Measurements from ENCODE around the gene NDUFV1.
"Not testable (repeated sequence)": the region's sequence is repeated elsewhere in the genome, so short reads cannot be mapped to it uniquely, and the experiment has no call there.

Gene NDUFV1

DNA sequence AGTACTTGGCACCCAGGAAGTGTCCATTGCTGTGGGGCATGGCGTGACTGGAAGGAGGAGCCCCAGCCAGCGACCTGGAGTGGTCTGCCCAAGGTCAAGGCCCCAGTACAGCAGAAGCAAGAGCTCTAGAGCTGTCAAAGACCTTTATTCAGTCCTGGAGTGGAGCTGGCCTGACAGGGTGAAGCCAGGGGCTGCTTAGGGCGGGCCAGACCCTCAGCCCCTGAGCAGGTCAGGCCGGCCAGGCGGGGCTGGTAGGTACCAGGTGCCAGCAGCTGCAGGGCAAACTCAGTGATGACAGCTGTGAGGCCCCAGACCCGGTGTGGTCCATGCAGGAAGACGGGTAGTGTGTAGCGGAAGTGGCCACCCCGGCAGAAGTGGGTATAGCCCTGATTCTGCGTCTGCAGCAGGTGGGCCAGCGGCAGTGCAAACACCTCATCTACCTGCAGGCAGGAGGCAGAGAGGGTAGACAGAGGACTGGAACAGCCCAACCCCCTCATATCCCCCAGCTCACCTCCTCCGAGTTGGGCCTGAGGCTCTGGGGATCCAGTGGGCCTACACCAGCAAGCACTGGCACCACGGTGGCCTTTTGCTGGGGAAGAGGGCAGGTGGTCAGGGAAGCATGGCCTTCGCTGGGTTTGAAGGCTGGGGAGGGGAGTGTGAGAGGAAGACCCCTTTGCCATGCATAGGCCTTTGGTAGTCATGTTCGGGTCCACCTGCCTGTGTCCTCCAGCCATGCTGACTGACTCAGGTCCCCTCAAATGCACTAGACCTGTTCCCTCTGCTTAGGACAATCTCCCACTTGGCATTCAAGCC is 21.3 kb downstream of the NDUFV1 start:
- DNase-seq, result peak; percentile 16

DNA sequence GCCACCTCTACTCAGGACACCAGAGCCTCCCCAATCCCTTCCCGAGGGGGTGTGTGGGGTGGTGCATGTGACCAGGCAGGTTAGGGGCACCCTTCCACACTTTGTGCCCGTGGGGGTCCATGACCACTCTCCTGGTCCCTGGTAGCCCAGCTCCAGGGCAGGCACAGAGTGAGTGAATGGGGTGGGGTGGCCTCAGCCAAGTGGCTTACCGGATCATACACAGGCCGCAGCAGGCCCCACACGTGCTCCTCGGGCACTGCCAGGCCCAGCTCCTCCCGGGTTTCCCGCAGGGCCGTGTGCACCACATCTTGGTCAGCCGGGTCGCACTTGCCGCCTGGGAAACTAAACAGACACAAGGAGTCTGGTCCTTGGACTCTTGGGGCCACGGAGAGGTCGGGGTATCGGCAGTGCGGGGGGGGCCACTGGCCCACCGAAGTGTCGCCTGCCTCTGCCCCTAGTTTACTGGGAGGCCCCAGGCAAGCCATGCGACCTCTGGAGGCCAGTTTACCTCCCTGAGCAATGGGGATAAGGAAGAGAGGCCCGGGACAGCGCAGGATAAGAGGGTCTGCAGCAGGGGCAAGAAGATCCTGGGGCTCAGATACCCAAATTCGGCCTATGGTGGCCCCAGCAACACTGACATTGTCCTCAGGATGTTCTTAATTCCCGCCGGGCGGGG is 22.1 kb downstream of the NDUFV1 start:
- DNase-seq, result peak; percentile 40

DNA sequence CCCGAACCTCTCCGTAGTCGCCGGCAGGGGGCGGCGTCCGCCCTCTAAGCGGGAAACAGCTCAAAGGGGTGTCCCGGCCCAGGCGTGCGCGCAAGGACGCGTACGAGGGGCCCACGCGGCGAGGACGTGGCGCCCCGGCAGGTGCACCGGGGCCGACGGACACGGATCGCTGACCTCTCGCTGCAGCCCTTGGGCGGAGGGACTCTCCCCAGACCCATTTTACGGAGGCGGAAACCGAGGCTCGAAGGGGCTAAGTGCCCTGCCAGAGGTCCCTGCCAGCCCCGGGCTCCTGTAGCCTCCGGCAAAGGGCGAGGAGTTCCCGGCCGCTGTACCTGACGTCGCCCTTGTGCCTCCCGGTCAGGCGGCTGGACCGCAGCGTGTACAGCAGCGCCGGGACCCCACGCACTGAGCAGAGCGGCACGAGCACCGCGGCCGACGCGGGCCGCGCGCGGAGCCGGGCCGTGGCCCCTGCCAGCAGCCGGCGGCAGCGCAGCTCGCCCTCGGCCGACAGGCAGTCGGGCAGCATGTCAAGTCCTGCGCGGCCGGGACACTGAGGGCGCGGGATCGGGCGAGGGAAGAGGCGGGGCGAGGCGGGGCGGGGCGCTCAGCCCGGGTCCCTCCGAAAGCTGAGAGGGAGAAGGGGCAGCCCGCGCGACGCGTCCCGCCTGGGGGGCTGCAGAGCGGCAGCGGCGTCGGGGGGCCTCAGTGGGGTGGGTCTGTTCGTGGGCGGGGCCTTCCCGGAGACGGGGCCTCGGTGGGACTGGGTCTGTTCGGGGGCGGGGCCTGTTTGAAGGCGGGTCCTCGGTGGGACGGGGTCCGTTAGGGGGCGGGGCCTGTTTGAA is 22.9 kb downstream of the NDUFV1 start, which contains the start of gene NUDT8:
Gene NUDT8 (minus strand): TSS at position 552 of the 842 bp plus-strand sequence. CDS start 26 bp downstream, at position 526.
- DNase-seq, result peak; percentile 85

DNA sequence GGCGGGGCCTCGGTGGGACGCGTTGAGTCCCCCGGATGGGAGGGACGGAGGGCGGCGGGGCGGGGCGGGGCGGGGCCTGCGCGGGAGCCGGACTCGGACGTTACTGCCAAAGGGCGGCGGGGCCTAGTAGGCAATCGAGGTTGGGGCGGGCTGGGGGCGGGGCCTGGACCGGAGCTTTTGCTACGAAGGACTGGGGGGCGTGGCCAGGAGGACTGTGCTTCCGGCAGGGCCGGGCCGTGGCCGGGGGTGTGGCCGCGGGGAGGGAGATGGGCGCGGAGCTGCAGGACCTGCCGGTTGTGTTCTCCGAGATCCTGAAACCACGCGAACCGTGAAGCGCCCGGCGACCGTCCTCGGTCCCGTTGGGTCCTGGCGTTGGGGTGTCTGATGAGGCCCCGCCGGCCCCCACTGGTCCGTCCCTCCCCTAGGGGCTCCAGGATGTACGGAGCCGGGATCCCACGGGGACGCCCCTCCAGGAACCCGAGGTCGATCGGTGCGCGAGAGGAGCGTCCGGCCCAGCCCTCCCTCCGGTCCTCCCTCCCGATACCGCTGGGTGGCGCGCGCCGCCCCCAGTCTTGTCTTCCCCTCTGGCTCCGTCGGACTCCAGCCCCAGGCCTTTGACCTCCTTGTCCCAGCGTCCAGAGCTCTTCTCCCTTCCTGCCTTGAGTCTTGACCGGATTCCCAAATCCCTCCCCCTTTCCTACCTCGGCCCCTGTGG is 23.6 kb downstream of the NDUFV1 start:
- peak; percentile 100 for DNase-seq

DNA sequence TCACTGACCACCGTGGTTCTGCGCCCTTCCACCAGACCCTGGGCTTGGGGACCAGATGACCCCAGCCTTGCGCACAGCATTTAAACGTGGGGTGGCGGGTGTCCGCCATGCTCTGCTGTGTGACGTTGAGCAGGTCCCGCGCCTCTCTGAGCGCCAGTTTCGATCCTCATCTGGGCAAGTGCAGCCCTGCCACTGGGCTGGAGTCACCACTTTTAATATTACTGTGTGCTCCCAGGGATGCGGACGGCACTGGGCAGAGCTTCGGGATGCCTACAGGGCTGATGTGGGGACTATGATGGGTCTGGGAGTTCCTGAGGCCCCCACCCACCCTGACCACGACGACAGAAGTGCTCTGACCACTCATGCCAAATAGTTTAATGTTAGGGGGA is 24.2 kb downstream of the NDUFV1 start:
- no peak for DNase-seq

DNA sequence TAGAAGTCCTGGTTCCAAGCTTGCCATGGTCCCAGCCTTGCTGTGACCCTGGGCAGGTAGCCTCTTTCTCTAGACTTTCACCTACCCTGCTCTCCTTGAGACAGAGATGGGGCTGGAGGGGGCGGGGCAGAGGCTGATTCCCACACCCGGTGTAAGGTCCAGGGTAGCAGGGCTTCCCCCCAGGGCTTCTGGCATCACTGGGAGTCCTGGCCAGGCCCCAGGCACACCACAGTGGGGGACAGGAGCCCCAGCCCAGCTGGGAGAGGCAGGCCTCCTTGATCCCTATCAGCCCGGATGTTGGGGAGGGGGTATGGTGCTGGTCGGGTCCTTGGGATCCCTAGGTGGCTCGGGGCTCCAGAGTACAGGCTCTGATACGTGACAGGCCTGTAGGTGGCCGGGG is 24.7 kb downstream of the NDUFV1 start:
- peak; percentile 46 for DNase-seq

DNA sequence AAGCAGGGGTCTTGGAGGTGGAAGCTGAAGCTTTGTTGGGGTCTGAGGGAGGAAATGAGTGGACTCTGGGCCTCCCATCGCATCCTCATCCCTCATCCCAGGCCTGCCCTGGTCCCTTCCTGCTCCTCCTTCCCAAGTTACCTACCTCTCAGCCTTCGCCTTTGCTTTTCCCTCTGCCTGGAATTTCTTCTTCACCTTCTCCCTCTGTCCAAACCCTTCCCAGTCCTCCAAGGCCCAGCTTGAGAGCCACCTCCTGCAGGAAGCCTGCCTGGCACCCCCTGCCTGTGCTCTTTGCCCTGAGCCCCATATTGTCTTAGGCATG is 25.1 kb downstream of the NDUFV1 start:
- DNase-seq, result no peak

DNA sequence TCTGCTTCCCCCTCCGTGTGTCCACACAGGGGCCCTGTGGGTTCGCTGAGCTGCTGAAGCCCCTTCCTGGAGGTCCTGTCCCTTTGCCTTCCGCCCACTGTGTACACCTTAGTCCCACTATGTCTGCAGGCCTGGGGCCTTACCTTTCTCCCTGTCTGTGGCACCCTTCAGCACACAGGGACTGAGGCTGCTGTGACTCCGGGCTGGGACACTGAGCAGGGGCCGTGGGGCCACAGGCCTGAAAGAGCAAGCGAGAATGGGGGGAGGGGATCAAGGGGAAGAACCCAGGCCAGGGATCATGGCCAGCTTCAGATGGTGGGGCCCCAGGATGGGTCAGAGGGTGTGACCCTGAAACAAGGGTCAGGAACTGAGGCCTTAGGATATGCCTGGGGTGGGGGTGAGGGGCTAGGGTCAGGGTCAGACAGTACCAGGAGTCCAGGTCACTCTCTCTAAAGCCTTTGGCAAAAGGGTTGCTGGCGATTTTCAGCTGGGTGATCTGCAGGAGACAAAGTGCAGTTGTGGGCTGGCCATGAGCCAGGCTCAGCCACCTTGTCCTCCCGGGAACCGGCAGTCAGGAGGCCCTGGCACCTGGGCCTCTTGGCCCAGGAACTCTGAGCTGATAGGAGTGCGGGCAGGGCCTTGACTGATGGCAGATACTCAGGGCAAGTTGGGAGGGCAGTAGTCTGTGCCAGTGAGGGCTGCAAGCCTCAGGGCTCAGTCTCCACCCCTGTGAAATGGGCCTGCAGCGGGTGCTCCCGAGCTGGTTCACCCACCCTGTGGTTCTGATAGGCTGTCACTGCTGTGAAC is 25.6 kb downstream of the NDUFV1 start:
- DNase-seq, result peak; percentile 24

DNA sequence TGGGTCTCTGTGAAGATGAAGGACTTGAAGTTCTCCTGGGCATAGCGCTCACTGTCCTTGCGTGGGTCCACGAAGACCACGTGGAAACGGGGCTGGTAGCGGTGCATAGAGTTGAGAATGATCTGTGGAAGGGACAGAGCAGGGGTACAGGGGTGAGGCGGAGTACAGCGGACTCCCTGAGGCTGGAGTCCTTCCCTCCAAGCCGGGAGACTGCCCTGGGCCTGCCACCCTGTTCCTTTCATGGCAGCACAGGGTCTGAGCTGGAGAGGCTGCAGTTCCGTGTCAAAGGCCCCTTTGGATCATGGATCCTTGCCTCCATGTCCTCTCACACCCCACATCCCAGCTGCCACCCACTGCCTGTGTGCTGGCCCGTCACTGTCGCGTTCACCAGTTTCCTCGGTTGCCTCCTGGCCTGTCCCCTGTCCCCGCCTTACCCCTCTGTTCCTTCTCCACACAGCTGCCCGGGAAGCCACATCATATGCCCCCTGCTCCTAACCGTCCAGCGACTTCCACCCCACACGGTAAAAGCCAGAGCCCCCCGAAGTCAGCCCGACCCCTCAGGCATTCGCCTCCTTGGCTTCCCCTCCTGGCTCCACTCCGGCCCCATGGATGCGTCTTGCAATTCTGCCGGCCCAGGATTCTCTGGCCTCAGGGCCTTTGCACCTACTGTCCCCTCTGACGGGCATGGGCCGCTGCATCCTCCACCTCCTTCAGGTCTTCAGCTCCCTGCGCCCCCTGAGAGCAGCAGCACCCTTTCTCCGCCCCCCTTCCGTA is 26.4 kb downstream of the NDUFV1 start:
- peak; percentile 17 for DNase-seq

DNA sequence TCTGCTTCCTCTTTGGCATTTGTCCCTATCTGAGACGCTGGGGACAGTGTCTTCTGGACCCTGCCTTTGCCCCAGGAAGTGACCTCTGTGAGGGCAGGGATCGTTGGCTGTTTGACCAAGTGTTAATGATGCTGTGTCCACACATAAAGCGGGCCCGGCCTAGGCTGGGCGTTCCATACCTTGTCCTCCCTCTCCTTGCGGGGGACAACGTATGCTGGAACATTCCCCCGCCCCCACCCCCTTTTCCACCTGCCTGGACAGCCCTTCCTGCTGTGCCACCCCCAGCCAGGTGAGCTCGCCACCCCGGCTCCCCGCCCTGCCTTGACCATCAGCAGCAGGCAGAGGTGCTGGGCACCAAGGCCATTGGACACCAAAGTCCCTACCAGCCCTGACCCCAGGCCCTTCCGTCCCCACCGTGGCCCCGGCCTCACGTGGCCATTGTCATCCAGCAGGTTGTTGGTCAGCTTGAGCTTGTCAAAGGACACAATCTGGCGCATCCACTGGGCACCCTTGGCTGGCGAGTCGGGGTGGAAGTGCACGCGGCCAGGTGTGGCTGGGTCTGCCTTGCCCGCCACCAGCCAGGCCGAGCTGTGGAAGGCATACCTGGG is 27.1 kb downstream of the NDUFV1 start:
- peak; percentile 17 for DNase-seq

DNA sequence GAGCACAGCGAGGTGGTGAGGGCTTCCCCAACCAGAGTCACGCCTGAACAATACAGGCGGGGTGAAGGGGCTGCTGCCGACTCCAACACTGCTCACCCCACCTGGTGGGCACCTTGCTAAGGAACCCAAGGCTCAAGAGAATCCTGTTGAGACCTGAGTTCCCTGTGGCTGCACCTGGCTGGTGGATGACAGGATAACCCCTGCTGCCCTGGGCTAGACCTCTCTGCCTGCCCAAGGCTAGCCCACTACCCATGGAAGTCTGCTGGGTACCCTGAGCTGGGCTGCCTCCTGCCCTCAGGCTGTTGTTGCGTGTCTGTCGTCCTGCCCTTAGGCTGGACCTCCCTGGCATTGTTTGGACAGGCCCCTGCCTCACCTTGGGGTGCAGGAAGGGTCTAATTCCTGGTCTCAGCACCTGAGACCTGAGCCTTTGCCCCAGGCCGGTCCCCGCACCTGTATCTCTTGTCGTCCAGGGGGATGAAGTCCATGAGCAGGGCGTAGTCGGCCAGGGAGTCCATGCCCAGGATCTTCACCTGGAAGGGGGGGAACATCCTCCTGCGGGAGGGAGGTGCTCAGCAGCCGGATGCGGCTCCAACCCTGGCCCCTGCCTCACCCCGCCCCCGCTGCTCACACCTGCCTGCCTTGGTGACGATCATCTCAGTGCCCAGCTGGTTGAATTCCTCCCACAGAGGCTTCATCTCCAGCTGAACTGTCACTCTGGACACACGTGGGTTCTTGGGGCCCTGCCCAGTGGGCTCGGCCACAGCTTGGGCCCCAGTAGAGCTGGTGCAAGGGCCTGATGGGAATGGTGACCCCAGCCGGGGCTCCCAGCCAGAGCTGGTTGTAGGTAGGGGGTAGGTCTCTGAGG is 27.9 kb downstream of the NDUFV1 start:
- DNase-seq, result peak; percentile 13

DNA sequence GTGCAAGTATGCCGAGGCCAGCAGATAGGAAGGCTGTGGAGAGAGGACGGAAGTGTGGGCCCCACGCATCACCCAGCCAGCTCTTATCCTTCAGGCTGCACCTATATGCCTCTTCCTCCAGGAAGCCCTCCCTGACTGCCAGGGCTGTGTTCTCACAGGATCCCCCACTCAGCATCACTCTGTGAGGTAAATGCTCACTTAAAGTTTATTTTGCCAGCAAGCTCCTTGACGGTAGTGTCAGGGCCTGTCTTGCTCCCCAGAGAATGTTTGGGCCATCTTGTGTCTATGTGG is 28.4 kb downstream of the NDUFV1 start:
- no peak for DNase-seq

DNA sequence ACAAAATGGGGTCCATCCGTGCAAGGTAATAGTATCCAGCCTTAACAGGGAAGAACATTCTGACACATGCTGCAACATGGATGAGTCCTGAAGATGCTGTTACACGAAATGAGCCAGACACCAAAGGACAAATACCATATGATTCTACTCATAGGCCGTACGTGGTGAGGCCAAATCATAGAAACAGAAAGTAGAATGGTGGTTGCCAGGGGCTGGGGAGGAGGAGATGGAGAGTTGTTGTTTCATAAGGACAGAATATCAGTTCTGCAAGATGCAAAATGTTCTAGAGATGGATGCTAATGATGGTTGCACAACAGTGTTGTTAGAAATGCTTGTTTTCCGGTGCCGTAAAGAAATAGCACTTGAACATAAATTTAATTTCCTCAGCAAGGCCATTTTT is 30.2 kb downstream of the NDUFV1 start:
- DNase-seq, result no peak

DNA sequence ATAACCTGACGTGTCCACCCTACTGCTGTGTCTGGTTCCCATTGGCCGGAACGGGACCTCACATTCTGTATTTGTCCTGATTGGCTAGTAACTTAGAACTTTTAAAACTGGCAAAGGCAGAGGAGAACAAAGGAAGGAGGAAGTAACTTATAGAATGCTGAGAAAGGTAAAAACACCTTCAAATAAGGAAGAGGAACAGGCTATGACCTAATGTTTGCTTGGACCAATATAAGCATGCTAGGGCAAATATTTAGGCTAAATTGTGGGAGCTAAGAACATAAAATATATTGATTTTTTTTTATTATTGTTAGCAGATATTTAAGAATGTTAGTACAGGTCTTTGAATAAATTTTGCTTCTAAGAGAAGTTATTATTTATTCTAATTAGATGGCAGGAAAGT is 30.7 kb downstream of the NDUFV1 start:
- not testable (repeated sequence) for DNase-seq

DNA sequence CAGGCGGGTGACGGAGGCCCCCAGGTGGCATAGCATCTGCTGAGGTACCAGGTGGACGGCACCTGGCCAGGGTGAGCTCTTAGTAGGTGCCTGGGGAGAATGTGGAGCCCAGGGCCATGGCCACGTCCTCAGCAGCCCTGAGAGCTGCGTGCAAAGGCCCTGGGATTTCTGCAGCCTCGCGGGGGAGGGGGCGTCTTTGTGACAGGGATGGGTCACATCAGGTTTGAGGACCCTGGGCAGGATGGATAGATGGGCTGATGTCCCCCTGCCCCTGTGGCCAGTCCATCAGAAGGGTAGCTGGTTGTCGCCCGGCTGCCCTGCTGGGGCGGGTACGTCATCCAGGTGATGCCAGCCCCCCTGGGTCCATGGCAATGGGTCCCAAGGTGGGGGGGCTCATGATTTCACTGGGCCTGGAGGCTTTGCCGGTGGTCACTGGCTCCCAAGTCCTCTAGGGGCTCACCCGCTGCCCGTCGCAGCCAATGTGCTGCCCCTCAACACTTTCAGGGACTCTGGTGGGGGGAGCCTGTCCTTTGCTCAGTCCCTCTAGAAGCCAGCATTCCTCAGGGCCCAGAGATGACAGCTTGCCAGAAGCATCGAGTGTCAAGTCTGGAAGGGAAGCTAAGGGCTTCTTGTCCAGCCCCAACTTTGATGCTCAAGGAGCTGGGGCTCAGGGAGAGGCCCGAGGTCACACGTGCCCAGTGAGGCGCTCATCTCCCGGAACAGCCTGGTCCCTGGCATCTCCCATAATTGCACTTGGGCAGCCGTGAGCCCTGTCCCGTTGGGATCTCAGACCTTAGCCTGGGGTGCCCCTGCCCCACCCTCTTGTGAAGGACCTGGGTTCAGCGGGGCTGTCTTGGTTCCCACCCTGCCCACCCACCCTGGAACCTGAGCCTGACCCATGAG is 32.0 kb downstream of the NDUFV1 start:
- DNase-seq, result no peak

DNA sequence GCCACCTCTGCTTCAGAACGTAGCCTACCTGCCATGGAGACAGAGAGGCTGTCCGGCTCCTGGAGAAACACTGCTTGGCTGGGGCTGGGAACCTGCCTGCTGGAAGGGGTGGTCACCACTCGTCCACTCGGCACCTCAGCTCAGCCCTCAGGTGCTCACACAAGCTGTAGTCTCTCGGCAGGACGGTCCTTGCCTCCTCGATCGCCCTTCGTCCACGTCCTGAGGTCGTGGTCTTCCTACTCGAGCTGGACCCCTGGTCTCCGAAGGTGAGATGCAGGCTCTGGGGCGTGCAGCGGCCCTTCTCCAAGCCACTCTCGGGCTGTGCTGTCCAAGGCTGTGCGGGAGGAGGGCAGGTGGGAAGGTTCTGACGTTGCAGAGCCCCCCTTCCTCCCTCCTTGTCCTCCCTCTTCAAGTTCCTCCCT is 32.7 kb downstream of the NDUFV1 start, which contains the start of gene TBX10:
Gene TBX10 (minus strand): TSS at position 326 of the 422 bp plus-strand sequence. CDS start 291 bp downstream, at position 35.
- no peak for DNase-seq

DNA sequence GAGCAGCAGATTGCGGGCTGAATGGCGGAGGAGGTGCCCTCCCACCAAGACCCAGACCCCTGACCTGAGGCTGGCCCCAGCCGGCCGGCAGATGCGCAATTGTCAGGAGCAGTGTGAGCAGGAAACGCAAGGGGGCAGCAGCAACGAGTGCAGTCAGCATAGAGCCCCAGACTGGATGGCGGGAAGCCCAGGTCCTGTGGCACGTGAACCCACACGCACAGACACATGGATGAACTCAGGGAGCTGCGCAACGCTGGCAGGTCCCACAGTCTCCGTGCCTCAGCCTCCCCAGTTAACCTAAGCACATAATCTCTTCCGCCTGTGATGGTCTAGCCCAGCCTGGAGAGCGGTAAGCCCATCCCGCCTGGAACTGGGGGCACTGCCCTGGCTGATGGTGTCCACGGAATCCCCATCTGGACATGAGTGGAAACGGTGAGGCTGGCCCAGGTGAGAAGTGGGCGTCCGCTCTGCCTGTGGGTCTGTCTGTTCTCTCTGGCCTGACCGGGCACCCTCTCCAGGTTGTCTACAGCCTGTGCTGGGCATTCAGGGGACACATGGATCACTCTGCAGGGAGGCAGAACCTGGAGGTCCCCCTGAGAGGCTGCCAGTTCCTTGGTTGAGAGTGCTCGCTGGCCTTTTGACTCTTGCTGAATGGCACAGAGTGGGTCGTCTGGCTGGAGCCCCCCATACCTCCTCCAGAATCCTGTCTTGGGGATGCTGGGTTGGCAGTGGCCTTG is 33.5 kb downstream of the NDUFV1 start:
- DNase-seq, result peak; percentile 59
